Measurements from ENCODE around the gene ZNF419.
"Not testable (repeated sequence)": the region's sequence is repeated elsewhere in the genome, so short reads cannot be mapped to it uniquely, and the experiment has no call there.

Gene ZNF419

DNA sequence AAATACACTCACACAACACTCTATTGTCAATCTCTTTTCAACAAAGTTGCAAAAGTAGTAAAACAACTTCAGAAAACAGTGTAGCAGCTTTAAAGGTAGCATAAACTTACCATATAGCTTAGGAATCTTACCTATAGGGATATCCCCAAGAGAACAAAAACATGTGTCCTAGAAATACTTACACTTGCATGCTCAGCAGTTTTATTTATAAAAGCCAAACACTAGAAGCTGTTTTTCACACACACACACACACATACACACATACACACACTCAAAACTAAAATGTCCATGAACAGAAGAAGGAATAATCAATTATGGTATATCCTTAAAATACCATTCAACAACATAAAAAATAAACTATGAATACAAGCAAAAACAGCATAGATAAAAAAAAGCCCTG lies 23.9 kb downstream of the ZNF419 start:
- no peaks in the 10 kb centered on the region for H3K27me3 ChIP-seq (ENCODE audit: control insufficient read depth, insufficient read depth, low read length)
- H3K79me2 ChIP-seq: no peaks in the 10 kb centered on the region
- H3K4me3 ChIP-seq (ENCODE audit: low read depth, low read length): no peak overlapping the region
- H3K4me1 ChIP-seq: no peaks in the 10 kb centered on the region
- no peak overlapping the region for H3K4me2 ChIP-seq (ENCODE audit: low read length)
- H3K9me3 ChIP-seq (ENCODE audit: control insufficient read depth, low read length): peaks cover 10% of the 10 kb centered on the region
- TF ChIP-seq, protein P1, sequence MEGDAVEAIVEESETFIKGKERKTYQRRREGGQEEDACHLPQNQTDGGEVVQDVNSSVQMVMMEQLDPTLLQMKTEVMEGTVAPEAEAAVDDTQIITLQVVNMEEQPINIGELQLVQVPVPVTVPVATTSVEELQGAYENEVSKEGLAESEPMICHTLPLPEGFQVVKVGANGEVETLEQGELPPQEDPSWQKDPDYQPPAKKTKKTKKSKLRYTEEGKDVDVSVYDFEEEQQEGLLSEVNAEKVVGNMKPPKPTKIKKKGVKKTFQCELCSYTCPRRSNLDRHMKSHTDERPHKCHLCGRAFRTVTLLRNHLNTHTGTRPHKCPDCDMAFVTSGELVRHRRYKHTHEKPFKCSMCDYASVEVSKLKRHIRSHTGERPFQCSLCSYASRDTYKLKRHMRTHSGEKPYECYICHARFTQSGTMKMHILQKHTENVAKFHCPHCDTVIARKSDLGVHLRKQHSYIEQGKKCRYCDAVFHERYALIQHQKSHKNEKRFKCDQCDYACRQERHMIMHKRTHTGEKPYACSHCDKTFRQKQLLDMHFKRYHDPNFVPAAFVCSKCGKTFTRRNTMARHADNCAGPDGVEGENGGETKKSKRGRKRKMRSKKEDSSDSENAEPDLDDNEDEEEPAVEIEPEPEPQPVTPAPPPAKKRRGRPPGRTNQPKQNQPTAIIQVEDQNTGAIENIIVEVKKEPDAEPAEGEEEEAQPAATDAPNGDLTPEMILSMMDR (IDR thresholded peaks at IDR 0.05): no peak
- H3K27ac ChIP-seq: no peak overlapping the region
- no peaks in the 10 kb centered on the region for H3K36me3 ChIP-seq (ENCODE audit: control insufficient read depth, insufficient read depth, low read length)
- H3K9ac ChIP-seq: no peak overlapping the region
- no peak overlapping the region for H2AFZ ChIP-seq

DNA sequence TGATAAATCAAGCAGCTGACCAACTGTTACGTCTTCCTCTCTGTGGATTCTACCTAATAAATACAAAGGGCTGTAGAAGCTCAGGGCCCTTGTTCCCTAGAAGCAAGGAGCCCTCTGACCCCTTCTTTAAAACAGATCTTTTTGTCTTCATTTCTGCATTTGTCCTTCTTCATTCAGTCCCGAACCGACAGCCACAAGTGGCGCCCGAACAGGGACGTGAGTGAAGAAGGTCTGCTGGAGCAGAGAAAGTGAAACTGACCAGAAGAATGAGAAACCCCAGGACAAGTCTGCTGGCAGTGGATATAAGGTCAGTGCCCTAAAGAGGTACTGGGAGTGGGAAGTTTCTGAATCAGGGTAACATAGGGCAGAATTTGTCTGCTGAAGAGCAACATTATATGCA lies 25.3 kb downstream of the ZNF419 start:
- Histone ChIP-seq H3K27ac (no peak overlapping the region), H3K4me3 (ENCODE audit: low read depth, low read length) (no peak overlapping the region), H3K9me3 (ENCODE audit: control insufficient read depth, low read length) (peaks cover 10% of the 10 kb centered on the region), H3K36me3 (ENCODE audit: control insufficient read depth, insufficient read depth, low read length) (no peaks in the 10 kb centered on the region), H3K9ac (no peak overlapping the region), H3K79me2 (no peaks in the 10 kb centered on the region), H3K4me2 (ENCODE audit: low read length) (no peak overlapping the region), H3K27me3 (ENCODE audit: control insufficient read depth, insufficient read depth, low read length) (no peaks in the 10 kb centered on the region), H2AFZ (no peak overlapping the region), H3K4me1 (no peaks in the 10 kb centered on the region)
- TF ChIP-seq, protein P1 (IDR thresholded peaks at IDR 0.05): no peak

DNA sequence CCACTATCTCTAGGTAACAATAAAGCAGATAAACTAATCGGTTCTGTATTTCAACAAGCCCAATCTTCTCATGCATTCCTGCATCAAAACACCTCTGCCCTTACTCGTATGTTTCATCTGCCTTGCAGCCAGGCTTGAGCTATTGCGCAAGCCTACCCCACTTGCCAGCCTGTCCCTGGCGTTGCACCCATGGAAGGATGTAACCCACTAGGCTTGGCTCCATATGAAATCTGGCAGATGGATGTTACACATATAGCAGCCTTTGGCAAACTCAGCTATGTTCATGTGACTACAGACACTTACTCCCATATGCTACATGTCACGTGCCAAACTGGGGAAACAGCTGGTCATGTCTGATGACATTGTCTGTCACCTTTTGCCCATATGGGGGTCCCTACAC lies 27.7 kb downstream of the ZNF419 start:
- Histone ChIP-seq H3K4me2 (ENCODE audit: low read length) (no peak overlapping the region), H3K9ac (no peak overlapping the region), H3K9me3 (ENCODE audit: control insufficient read depth, low read length) (peaks cover 10% of the 10 kb centered on the region), H3K4me3 (ENCODE audit: low read depth, low read length) (no peak overlapping the region), H3K79me2 (no peaks in the 10 kb centered on the region), H2AFZ (no peak overlapping the region), H3K27ac (no peak overlapping the region), H3K4me1 (no peaks in the 10 kb centered on the region), H3K36me3 (ENCODE audit: control insufficient read depth, insufficient read depth, low read length) (no peaks in the 10 kb centered on the region), H3K27me3 (ENCODE audit: control insufficient read depth, insufficient read depth, low read length) (no peaks in the 10 kb centered on the region)
- TF ChIP-seq, protein P1 (IDR thresholded peaks at IDR 0.05): no peak

DNA sequence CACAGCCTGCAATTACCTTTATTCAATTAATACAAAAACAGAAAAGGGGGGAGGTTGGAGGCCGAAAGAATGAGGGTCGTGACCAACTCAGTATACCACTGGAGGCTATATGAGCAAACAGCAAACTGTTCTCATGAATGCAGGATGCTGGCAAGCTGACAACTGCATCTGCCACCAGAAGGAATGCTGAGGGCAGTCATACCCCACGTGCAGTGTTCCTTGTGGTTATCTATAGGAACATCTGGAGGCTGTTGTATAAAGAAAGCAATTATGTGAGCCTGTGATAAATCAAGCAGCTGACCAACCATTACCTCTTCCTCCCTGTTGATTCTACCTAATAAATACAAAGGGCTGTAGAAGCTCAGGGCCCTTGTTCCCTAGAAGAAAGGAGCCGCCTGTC lies 30.5 kb downstream of the ZNF419 start:
- not testable (repeated sequence) for H3K4me3 ChIP-seq (ENCODE audit: low read depth, low read length); H3K9me3 ChIP-seq (ENCODE audit: control insufficient read depth, low read length); H3K36me3 ChIP-seq (ENCODE audit: control insufficient read depth, insufficient read depth, low read length); H3K9ac ChIP-seq; H3K4me1 ChIP-seq; H3K79me2 ChIP-seq; H3K27me3 ChIP-seq (ENCODE audit: control insufficient read depth, insufficient read depth, low read length); H3K4me2 ChIP-seq (ENCODE audit: low read length); H2AFZ ChIP-seq; H3K27ac ChIP-seq

DNA sequence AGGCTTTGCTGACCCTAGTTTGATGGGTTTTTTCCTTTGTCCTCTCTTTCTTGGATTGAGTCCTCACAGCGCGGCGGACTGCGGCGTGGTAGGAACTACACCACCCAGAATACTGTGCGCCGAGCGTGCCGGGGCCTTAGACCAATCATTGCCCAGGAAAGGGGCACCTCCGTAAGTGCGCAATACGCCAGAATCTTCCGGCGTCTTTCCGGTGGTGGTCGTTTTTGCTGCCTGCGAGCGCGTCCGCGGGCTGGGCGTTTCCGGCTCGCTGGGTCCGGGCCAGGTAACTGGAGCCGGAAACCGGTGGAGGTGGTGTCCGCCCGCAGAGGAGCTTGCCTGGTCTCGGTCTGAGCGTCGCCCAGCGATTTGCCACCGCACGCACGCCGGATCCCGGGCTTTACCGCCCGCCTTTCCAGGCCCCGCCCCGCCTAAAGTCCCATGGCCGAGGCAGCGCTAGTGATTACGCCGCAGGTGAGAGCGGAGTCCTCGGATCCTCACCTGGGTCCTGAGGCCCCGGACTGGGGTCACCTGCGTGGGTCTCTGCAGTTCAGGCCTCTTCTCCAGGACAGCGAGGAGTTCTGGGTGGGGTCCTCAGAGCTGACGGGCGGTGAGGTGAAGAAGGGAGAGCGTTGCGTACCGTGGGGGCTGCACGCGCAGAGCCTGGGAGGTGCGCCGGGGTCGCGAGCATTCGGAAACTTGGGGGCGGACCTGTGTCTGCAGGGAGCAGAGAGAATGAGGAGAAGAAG lies 39.8 kb downstream of the ZNF419 start, which contains the start of gene ZNF549:
Gene ZNF549 (plus strand): TSS at position 221 of the 746 bp plus-strand sequence. CDS start 218 bp downstream, at position 439.
- TF ChIP-seq, protein P1 (IDR thresholded peaks at IDR 0.05): no peak

More for the DNA sequence above, 39.8 kb downstream of the ZNF419 start, which contains the start of gene ZNF549:
- H3K4me1 ChIP-seq: peaks cover 2% of the 10 kb centered on the region
- no peaks in the 10 kb centered on the region for H3K36me3 ChIP-seq (ENCODE audit: control insufficient read depth, insufficient read depth, low read length)
- H3K9me3 ChIP-seq (ENCODE audit: control insufficient read depth, low read length): no peaks in the 10 kb centered on the region
- H3K79me2 ChIP-seq: peaks cover 12% of the 10 kb centered on the region
- peak within 1 kb of the TSS; percentile 71 for H3K27ac ChIP-seq
- H3K27me3 ChIP-seq (ENCODE audit: control insufficient read depth, insufficient read depth, low read length): no peaks in the 10 kb centered on the region
- peak within 1 kb of the TSS; percentile 85 for H2AFZ ChIP-seq
- H3K4me2 ChIP-seq (ENCODE audit: low read length): peak within 1 kb of the TSS; percentile 94
- H3K9ac ChIP-seq: peak within 1 kb of the TSS; percentile 39
- H3K4me3 ChIP-seq (ENCODE audit: low read depth, low read length): peak within 1 kb of the TSS; percentile 88

Measured in parathyroid adenoma (tissue), 2 donors.